Measurements from ENCODE around the gene CABLES1. TPM values are rescaled to one million over a fixed set of nuclear protein-coding genes. Genes with fewer than 3 reads are reported as not detected.
"Not testable (repeated sequence)": the region's sequence is repeated elsewhere in the genome, so short reads cannot be mapped to it uniquely, and the experiment has no call there.

CABLES1 gene
- total RNA-seq (2014; rRNA removed; shearing (Covaris generic)), result 0.88 and 1.9 TPM in 2 replicates

- DNase-seq (ENCODE audit: low read depth), result peak; percentile 41
Observed at GRCh38 chr18:23134780-23135549, at the start of gene CABLES1. Gene CABLES1, plus strand, starts transcription at chr18:23135485. Its CDS starts 278 bp downstream, at chr18:23135763.

GRCh38 chr18:23087352-23087751 is 47.9 kb upstream of the CABLES1 start:
- DNase-seq (ENCODE audit: low read depth), result no peak

DNA sequence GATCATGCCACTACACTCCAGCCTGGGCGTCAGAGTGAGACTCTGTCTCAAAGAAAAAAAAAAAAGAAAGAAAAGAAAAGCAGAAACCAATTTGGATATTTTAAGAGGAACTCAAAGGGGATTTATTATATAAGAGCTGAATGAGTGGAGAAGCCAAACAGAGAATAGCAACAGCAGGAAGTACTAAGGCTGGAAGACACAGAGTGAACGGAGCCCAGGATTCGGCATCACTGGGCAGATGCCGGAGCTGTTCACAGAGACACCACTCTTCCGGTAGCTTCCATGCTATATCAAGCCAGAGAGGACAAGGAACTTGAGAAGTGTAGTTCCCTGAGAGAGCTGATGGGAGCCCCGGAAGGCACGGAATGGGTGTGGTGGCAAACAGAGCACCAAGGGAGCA is 47.0 kb upstream of the CABLES1 start:
- DNase-seq (ENCODE audit: low read depth), result no peak

DNA sequence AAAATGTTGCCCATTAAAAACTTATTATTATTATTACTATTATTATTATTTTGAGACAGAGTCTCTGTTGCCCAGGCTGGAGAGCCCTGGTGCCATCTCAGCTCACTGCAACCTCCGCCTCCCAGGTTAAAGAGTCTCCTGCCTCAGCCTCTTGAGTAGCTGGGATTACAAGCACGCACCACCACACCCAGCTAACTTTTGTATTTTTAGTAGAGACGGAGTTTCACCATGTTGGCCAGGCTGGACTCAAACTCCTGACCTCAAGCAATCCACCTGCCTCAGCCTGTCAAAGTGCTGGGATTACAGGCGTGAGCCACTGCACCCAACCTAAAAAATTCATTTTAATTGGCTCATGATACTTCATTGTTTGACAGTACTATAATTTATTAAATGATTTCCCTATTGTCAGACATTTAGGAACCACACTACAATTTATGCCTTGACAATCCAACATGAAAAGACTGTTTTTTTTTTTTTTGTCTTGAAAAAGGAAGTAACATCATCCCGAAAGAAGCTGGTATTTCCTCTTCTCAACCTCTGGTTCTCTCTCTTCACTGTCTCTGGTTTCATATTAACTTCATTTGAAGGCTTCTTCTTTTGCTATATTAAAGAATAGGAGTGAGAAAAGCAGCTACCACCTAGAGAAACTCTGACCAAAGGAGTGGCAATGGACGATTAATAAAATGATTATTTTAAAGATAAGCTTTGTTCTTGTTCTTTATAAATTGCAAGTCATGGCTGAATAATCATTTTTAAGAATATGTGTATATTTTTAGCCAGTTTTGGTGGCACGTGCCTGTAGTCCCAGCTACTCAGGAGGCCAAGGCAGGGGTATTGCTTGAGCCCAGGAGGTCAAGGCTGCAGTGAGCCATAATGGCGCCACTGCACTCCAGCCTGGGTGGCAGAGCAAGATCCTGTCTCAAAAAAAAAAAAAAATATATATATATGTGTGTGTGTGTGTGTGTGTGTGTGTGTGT is 44.0 kb upstream of the CABLES1 start:
- DNase-seq (ENCODE audit: low read depth), result not testable (repeated sequence)

GRCh38 chr18:23092121-23092520 is 43.2 kb upstream of the CABLES1 start:
- DNase-seq (ENCODE audit: low read depth), result no peak

DNA sequence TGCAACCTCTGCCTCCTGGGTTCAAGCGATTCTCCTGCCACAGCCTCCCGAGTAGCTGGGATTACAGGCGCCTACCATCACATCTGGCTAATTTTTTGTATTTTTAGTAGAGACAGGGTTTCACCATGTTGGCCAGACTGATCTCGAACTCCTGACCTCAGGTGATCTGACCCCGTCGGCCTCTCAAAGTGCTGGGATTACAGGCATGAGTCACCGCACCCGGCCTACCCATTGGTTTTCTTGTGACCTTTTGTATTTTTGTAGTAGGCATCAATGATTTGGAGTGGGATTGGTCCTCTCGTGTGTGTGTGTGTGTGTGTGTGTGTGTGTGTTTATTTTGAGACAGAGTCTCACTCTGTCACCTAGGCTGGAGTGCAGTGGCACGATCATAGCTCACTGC is 42.2 kb upstream of the CABLES1 start:
- not testable (repeated sequence) for DNase-seq (ENCODE audit: low read depth)

DNA sequence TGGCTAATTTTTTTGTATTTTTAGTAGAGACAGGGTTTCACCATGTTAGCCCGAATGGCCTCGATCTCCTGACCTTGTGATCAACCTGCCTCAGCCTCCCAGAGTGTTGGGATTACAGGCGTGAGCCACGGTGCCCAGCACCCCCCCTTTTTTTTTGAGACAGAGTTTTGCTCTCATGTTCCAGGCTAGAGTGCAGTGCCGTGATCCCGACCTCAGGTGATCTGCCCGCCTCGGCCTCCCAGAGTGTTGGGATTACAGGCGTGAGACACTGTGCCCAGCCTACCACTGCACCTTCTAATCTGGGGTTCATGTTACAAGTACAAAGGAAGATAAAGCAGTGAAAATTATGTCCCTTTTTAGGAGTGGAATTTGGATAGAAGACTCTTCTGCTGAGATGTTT is 41.5 kb upstream of the CABLES1 start:
- DNase-seq (ENCODE audit: low read depth), result no peak

- no peak for DNase-seq (ENCODE audit: low read depth)
Observed at GRCh38 chr18:23094411-23095190, 40.7 kb upstream of the CABLES1 start.

GRCh38 chr18:23095463-23095862 is 39.8 kb upstream of the CABLES1 start:
- DNase-seq (ENCODE audit: low read depth), result no peak

- not testable (repeated sequence) for DNase-seq (ENCODE audit: low read depth)
Observed at GRCh38 chr18:23097016-23097415, 38.3 kb upstream of the CABLES1 start.

- DNase-seq (ENCODE audit: low read depth), result no peak
Observed at GRCh38 chr18:23099621-23100020, 35.7 kb upstream of the CABLES1 start.

DNA sequence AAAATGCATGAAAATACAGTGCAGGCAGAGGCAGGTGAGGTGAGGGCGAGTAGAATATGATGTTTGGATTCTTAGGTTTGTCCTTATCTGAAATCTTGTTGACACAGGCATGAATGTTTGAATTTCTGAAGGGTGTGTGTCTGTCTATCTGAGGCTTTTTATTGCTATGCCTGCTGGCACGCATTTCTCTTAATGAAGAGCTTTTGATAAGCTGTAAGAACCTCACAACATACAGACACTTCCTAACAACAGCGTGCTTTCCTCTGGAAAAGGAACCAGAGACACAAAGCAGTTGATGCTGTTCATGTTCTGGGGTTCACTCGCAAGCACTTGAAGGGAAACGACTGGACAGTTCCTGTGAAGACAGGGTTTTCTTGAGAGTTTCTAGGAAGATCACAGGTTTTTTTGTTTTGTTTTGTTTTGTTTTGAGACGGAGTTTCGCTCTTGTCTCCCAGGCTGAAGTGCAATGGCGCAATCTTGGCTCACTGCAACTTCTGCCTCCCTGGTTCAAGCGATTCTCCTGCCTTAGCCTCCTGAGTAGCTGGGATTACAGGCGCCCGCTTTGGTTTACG is 33.3 kb upstream of the CABLES1 start:
- DNase-seq (ENCODE audit: low read depth), result no peak

- no peak for DNase-seq (ENCODE audit: low read depth)
Observed at GRCh38 chr18:23102493-23103261, 32.6 kb upstream of the CABLES1 start.

GRCh38 chr18:23103449-23103848 is 31.8 kb upstream of the CABLES1 start:
- no peak for DNase-seq (ENCODE audit: low read depth)

GRCh38 chr18:23105030-23105429 is 30.3 kb upstream of the CABLES1 start:
- no peak for DNase-seq (ENCODE audit: low read depth)

DNA sequence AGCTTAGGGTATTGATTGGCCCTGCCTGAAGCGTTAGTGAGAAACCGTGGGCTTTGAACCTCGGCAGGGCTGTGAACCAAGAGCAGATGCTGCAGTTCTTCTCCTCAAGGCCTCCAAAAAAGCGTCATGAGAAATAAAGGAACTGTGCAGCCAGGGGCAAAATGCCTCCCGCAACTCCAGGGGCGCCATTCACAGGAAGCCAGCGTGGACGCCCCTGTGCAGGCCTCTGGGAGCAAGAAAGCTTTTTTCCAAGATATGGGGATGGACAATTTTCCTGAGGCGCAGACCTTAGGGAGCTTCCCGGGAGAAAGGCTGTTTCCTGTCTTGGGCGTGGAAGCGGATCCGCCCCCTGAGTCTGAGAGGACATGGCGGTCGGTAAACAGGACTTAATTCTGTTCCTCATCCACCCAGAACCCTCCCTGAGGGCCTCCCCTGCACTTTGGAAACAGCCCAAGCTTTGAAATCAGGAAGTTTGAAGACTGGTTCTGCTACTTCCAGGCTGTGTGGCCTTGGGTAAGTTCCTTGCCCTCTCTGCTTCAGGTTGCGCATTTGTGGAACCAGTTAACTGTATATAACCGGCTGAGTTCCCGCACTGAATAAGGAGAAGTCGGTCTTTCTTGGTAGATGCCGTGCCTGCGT is 29.6 kb upstream of the CABLES1 start:
- DNase-seq (ENCODE audit: low read depth), result no peak

GRCh38 chr18:23106575-23106974 is 28.7 kb upstream of the CABLES1 start:
- DNase-seq (ENCODE audit: low read depth), result peak; percentile 94

DNA sequence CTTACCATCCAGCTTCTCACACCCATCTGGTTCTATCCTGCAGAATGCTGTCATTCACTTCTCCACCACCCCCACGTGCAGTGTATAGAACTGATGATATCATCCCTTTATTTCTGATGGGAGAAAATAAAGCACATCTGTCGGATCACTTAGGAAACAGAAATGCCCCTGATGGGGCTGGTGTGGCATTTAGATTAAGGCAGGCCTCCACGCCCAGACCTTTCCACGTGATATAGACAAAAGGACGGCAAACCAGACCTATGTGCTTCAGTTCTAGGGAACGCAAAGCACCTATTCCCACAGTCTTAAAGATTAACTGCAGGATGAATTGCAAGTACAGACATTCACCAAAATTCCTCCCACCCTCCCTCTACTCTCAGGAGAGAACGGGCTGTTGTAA is 27.6 kb upstream of the CABLES1 start:
- DNase-seq (ENCODE audit: low read depth), result peak; percentile 9

DNA sequence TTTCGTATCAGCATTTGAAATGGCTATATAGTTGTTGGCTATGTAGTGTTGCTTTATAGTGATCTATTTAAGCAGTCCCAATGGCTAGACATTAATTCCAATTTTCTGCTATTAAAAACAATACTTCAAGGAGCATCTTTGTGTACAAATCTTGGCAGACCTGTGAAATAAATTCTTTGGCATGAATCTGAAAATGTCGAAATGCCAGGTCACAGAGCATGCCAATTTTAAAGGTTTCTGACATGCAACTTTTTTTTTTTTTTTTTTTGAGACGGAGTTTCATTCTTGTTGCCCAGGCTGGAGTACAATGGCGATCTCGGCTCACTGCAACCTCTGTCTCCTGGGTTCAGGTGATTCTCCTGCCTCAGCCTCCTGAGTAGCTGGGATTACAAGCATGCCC is 26.8 kb upstream of the CABLES1 start:
- no peak for DNase-seq (ENCODE audit: low read depth)

DNA sequence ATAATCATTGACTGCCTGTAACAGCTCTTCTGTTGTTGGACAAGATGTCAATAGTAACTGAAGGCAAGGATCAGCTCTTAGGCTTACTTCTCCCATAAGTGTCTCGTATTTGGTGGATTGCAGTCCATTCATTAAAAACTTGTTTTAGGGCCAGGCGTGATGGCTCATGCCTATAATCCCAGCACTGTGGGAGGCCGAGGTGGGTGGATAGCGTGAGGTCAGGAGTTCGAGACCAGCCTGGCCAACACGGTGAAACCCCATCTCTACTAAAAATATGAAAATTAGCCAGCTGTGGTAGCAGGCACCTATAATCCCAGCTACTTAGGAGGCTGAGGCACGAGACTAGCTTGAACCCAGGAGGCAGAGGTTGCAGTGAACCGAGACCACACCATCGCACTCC is 26.1 kb upstream of the CABLES1 start:
- DNase-seq (ENCODE audit: low read depth), result not testable (repeated sequence)
